ENCODE results near the gene PIK3C3.
"Not testable (repeated sequence)": the region's sequence is repeated elsewhere in the genome, so short reads cannot be mapped to it uniquely, and the experiment has no call there.

PIK3C3 gene

DNA sequence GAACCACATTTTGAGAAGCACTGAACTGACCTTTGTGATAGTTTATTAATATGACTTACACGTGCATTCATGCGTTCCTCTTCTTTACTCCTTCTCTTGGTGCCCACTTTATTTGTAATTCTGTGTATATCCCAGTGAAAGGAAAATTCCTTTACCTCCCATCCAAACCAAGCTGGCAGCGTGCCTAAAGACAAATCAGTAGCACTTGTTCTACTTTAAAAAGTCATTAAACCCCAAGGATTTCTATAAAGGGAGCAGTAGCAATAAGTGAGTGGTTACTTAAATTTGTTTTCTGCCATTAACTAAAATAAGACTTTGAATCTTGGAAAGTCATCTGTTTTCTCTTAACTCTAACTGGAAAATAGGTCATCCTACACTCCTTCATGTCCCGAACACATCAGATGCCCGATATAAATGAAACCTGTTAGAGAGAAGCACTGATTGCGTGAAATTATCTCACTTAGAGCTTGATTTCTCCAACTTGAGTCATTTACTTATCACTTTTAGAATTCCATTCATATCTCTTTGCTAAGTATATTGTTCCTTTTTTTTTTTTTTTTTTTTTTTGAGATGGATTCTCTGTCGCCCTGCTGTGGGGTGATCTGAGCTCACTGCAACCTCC is 10.7 kb downstream of the PIK3C3 start:
- ATAC-seq, result no peak
- no peak for DNase-seq

DNA sequence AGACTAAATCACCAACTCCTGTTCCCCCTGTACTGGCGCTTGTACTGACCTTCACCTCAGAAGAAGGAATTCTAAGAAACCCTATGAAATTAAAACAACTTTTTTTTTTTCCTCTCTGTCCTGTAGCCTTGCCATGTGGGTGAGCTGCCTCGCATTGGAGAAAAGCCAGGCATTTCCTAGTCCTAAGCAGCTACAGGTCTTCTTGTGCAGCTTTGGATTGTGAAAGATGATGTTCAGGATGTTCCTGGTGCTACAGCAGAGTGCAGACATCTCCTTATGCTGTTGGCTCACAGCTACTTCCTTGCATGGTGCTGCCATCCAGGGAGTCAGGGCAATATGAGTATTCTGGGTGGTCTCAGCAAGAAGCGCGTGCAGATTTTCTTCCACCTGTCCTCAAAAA is 11.9 kb downstream of the PIK3C3 start:
- no peak for ATAC-seq
- no peak for DNase-seq

DNA sequence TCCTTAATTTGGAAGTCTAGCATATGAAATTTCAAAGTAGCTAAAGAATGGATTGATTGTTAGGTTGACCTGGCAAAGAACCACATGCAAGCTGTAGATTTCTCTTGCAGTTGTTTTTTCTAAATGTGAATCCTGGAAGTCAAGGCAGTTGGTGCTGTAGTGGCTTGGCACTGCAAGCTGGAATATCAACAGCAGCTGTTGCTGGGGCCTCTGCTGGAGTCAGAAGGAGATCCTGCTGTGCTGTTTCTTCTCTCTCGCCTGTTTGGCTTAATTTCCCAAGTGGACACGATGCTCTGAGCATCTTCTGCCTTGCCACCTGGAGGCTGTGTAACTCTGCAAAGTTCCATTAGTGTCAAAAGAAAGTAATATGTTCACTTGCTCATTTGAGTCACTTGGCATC is 12.6 kb downstream of the PIK3C3 start:
- DNase-seq (no peak), ATAC-seq (no peak)

GRCh38 chr18:41969881-41970280 is 14.8 kb downstream of the PIK3C3 start:
- DNase-seq (no peak), ATAC-seq (no peak)

- ATAC-seq, result no peak
These were observed 17.3 kb downstream of the PIK3C3 start for GRCh38 chr18:41972067-41972925.

GRCh38 chr18:41973983-41974382 is 18.9 kb downstream of the PIK3C3 start:
- DNase-seq (no peak), ATAC-seq (no peak)

More at GRCh38 chr18:41972067-41972925, 17.3 kb downstream of the PIK3C3 start:
- no peak for DNase-seq

- peak; percentile 91 for ATAC-seq
- peak; percentile 17 for DNase-seq
These were observed 19.8 kb downstream of the PIK3C3 start for GRCh38 chr18:41974796-41975201.

DNA sequence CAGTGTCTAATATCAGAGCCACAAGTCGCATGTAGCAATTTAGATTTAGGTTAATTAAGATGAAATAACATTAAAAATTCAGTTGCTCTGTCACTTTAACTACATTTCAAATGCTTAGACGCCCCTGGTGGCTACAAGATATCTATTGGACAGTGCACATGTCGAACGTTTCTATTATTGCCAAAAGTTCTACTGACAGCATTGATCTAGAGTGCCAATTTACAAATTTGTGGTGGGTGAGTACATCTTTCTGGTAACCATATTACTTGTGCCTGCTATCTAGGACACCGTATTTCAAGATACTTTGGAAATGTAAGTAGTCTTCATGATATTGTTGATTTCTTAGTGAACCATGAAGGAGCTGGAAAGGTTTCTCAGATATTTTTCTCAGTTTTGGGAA is 20.2 kb downstream of the PIK3C3 start:
- DNase-seq (no peak), ATAC-seq (peak; percentile 68)

DNA sequence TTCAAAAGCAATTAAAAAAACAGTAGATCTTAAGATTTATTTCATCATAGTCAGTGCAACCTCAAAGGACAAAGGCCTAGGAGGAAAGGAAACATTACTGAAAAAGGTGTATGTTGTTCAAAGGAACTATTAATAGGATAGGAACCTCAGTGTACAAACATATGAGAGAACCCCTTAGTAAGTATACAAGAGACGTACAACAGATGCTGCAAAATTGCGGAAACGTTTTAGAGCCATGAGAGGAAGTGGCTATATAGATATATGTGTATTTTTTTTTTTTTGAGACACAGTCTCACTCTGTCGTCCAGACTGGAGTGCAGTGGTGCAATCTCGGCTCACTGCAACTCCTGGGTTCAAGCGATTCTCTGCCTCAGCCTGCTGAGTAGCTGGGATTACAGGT is 22.2 kb downstream of the PIK3C3 start:
- ATAC-seq (no peak), DNase-seq (no peak)

DNA sequence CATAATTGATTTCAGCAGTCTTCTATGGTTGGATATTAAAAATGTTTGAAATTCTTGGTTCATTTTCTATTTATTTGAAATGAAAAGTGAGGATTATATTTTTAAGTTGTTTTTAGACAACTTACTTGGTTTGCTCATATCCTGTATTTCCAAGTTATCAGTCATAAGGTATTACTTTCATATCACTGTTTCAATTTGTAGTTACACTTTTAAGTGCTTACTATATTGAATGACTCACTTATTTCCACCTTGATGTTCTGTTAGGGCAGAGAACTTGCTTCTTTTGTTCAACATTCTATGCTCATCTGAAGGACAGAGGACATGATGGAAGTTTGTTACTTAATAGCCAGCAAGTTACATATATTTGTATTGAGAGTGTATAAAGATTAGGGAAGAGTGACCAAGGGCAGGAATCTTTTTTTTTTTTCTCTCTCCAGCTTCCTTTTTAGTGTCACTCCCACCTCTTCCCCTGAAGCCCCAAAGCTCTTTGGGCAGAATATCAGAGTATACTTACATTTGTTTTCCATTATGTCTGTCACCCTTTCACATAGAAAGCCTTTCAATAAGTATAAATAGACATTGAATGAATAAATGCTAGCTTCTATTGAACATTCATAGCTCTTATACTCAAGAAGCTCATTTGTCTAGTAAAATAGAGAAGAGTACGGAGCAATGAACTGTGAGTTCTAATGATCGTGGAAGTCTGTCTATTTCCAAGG is 28.1 kb downstream of the PIK3C3 start:
- no peak for DNase-seq
- peak; percentile 89 for ATAC-seq

GRCh38 chr18:41985914-41986313 is 30.9 kb downstream of the PIK3C3 start:
- ATAC-seq (no peak), DNase-seq (no peak)

GRCh38 chr18:41989508-41989907 is 34.5 kb downstream of the PIK3C3 start:
- no peak for ATAC-seq
- DNase-seq, result no peak

- ATAC-seq (no peak), DNase-seq (no peak)
These were observed 37.0 kb downstream of the PIK3C3 start for GRCh38 chr18:41992066-41992465.

DNA sequence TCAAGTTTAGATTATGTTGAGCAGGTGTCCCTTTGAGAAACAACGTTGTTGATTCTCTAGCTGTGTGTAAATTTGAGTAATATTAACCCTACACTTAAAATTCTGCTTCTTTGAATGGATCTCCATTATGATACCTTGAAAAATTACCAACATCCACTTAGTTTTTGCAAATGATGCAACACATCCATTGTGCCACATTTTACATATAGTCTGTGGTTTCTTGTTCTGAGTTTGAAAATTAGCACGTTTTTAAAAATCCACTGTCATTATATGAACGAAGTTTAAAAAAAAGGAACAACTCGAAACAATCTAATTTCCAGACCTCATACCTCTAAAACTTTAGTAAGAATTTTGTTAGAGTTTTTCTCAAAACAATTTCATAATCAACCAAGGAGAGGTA is 37.7 kb downstream of the PIK3C3 start:
- DNase-seq, result no peak
- ATAC-seq, result no peak

GRCh38 chr18:41993151-41993550 is 38.1 kb downstream of the PIK3C3 start:
- ATAC-seq (no peak), DNase-seq (no peak)

DNA sequence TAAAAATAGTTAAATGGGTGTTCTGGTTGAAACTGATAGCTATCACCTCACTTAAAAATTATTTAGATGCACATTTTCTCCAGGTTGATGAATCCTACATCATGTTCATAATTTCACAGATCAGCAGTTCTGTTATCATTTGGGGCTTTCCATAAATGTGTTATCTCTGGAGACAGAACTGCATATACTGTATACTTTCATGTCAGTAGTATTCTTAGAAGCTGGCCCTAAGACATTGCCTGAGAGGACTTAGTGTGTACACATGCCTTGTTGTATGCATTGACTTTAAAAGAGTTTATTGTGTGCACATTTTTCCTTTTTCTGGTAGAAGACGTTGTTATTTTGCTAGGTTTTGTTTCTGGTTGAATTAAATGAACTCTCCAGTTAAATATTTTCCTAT is 41.0 kb downstream of the PIK3C3 start:
- DNase-seq (no peak), ATAC-seq (no peak)

DNA sequence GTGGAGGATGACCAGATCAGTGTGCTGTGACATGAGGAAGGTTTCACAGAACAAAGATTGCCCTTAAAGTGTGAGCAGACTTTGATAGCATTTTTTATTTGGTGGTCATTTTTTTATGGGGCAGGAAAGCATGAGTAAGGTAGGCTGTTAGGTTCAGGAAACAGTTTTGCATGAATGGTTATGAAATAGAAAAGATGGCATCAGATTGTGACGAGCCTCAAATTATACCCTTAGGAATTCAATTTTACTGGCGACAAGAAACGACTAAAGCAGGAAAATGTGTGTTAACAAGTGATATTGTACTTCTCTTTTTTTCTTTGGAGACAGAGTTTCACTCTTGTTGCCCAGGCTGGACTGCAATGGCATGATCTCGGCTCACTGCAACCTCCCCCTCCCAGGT is 44.7 kb downstream of the PIK3C3 start:
- no peak for ATAC-seq
- DNase-seq, result no peak

- no peak for ATAC-seq
- no peak for DNase-seq
These were observed 46.8 kb downstream of the PIK3C3 start for GRCh38 chr18:42001801-42002200.

GRCh38 chr18:42004653-42005052 is 49.6 kb downstream of the PIK3C3 start:
- DNase-seq (no peak), ATAC-seq (no peak)

- DNase-seq (no peak), ATAC-seq (no peak)
These were observed 50.7 kb downstream of the PIK3C3 start for GRCh38 chr18:42005782-42006181.

DNA sequence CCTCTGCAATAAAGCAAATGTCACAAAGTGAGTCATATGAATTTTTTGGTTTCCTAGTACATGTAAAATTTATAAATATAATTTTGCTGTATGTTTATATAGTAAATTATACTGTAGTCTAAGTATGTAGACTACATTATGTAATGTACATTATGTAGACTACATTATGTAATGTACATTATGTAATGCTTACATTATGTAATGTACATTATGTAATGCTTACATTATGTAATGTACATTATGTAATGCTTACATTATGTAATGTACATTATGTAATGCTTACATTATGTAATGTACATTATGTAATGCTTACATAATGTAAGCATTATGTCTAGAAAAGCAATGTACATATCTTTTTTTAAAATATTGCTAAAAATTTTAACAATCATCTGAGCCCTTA is 54.4 kb downstream of the PIK3C3 start:
- not testable (repeated sequence) for DNase-seq, ATAC-seq

- ATAC-seq, result no peak
These were observed 56.0 kb downstream of the PIK3C3 start for GRCh38 chr18:42011053-42011452.

GRCh38 chr18:42018831-42019230 is 63.8 kb downstream of the PIK3C3 start:
- DNase-seq, result no peak
- ATAC-seq, result no peak

More at GRCh38 chr18:42011053-42011452, 56.0 kb downstream of the PIK3C3 start:
- no peak for DNase-seq

Data from stimulated activated naive CD8-positive, alpha-beta T cell treated with anti-CD3 and anti-CD28 coated beads, Interleukin-15, Interleukin-2, amounts not matched to agents 100 U/mL and 50 U/mL, for 24 hours (primary cell).